SK-N-SH (cell line): ENCODE results near the gene CUL9. TPM values are rescaled to one million over a fixed set of nuclear protein-coding genes. Genes with fewer than 3 reads are reported as not detected.

Experiments used
- CTCF ChIA-PET: fragments of 300-600, 350-600 bp; formaldehyde crosslinking; extraction: SDS; loops from one replicate; lab custom pipeline; 2021; lab: Yijun Ruan, JAX
- POLR2A ChIA-PET: fragments of 350-600 bp; sonication (Branson Sonifier 250); formaldehyde crosslinking; extraction: SDS; loops from one replicate; lab custom pipeline; 2020; ENCODE audit warnings: antibody characterized with exemption, inconsistent platforms; lab: Yijun Ruan, JAX
- DNase-seq: peaks from one replicate; pipeline ENCODE4 v3.0.0; 2012
- H2AFZ ChIP-seq: fragments of 200-600 bp; sonication (generic); 2 replicates; pipeline ENCODE4 v1.8.1; 2016; ENCODE audit warnings: antibody characterized with exemption, mild to moderate bottlenecking, low read depth
- H3F3A ChIP-seq: fragments of 200-600 bp; sonication (generic); replicated peaks from 2 replicates; pipeline ENCODE3; 2016; ENCODE audit warnings: antibody characterized with exemption, mild to moderate bottlenecking; ENCODE audit not compliant: insufficient read depth
- H3K27ac ChIP-seq, 2 experiments: fragments of 200-500 bp in 1 of 2; fragments of 200-600 bp in 1 of 2; sonication (Bioruptor generic) in 1 of 2; sonication (generic), shearing (Covaris generic) in 1 of 2; 2 replicates each; pipeline versions ENCODE4 v1.5.1 to v1.6.1; 2014 to 2016; ENCODE audit warnings: low read depth in 2 of 2, inconsistent platforms in 1 of 2, low read length in 1 of 2, mild to moderate bottlenecking in 1 of 2, mixed read lengths in 1 of 2
- H3K27me3 ChIP-seq: fragments of 200-600 bp; sonication (generic), shearing (Covaris generic); 2 replicates; pipeline ENCODE4 v1.6.1; 2016; ENCODE audit warnings: mixed run types; ENCODE audit not compliant: insufficient read depth
- H3K36me3 ChIP-seq, 2 experiments: fragments of 200-500 bp in 1 of 2; fragments of 200-600 bp in 1 of 2; sonication (Bioruptor generic) in 1 of 2; sonication (generic) in 1 of 2; replicated peaks in 1 of 2; 2 replicates each; pipeline versions ENCODE3 to v1.5.1; 2014 to 2016; ENCODE audit warnings: low read length in 1 of 2, mild to moderate bottlenecking in 1 of 2; ENCODE audit not compliant: insufficient read depth in 2 of 2, control insufficient read depth in 1 of 2
- H3K4me1 ChIP-seq, 2 experiments: fragments of 200-500 bp in 1 of 2; fragments of 200-600 bp in 1 of 2; sonication (Bioruptor generic) in 1 of 2; sonication (generic), shearing (Covaris generic) in 1 of 2; 2 replicates each; pipeline versions ENCODE4 v1.5.1 to v1.6.1; 2014 to 2016; ENCODE audit warnings: low read depth in 1 of 2, low read length in 1 of 2, mixed run types in 1 of 2; ENCODE audit not compliant: insufficient read depth in 2 of 2, control insufficient read depth in 1 of 2
- H3K4me2 ChIP-seq: fragments of 200-600 bp; sonication (generic), shearing (Covaris generic); 2 replicates; pipeline ENCODE4 v1.6.1; 2017; ENCODE audit warnings: mixed run types
- H3K4me3 ChIP-seq, 2 experiments: fragments of 200-500 bp in 1 of 2; fragments of 200-600 bp in 1 of 2; sonication (Bioruptor generic) in 1 of 2; sonication (generic), shearing (Covaris generic) in 1 of 2; 2 replicates each; pipeline versions ENCODE4 v1.5.1 to v1.8.1; 2014 to 2016; ENCODE audit warnings: low read depth in 2 of 2, inconsistent platforms in 1 of 2, low read length in 1 of 2, mild to moderate bottlenecking in 1 of 2, mixed read lengths in 1 of 2, moderate library complexity in 1 of 2
- H3K79me2 ChIP-seq: fragments of 200-600 bp; sonication (generic); 2 replicates; pipeline ENCODE4 v1.8.1; 2017; ENCODE audit warnings: mild to moderate bottlenecking; ENCODE audit not compliant: insufficient read depth
- H3K9ac ChIP-seq: fragments of 200-600 bp; sonication (generic); 2 replicates; pipeline ENCODE4 v1.6.1; 2017; ENCODE audit warnings: mixed run types
- H3K9me2 ChIP-seq: fragments of 200-600 bp; sonication (generic); 2 replicates; pipeline ENCODE4 v1.6.1; 2017; ENCODE audit warnings: mixed run types
- H3K9me3 ChIP-seq: fragments of 200-600 bp; sonication (generic); 2 replicates; pipeline ENCODE4 v1.6.1; 2017; ENCODE audit warnings: mixed run types, mild to moderate bottlenecking, moderate library complexity
- H4K20me1 ChIP-seq: fragments of 200-600 bp; sonication (generic); 2 replicates; pipeline ENCODE4 v1.6.1; 2017; ENCODE audit warnings: mild to moderate bottlenecking, mixed run types; ENCODE audit not compliant: insufficient read depth
- CHD2 ChIP-seq: fragments of 150-350 bp; IDR thresholded peaks from 2 replicates; pipeline ENCODE4 v1.6.1; 2018; ENCODE audit warnings: low read length; ENCODE audit not compliant: partially characterized antibody
- CTCF ChIP-seq: fragments of 200-600 bp; sonication (generic); IDR thresholded peaks from 2 replicates; pipeline ENCODE4 v1.6.1; 2017; ENCODE audit warnings: antibody characterized with exemption, mild to moderate bottlenecking, moderate library complexity
- GATA2 ChIP-seq: sonication (generic); formaldehyde crosslinking; IDR thresholded peaks from 2 replicates; pipeline ENCODE4 v1.5.0; 2020; ENCODE audit warnings: mild to moderate bottlenecking, missing genetic modification reagents
- JUND ChIP-seq: IDR thresholded peaks from 2 replicates; pipeline ENCODE4 v1.4.0; 2012
- MXI1 ChIP-seq: IDR thresholded peaks from 2 replicates; pipeline ENCODE4 v1.6.1; 2012; ENCODE audit warnings: mild to moderate bottlenecking, low read depth, low read length, improper control_type of control experiment
- NFIC ChIP-seq: IDR thresholded peaks from 2 replicates; pipeline ENCODE4 v1.4.0; 2012; ENCODE audit warnings: borderline replicate concordance
- POLR2AphosphoS5 ChIP-seq: IDR thresholded peaks from 2 replicates; pipeline ENCODE4 v1.6.1; 2012; ENCODE audit warnings: low read depth, low read length
- RAD21 ChIP-seq: IDR thresholded peaks from 2 replicates; pipeline ENCODE4 v1.6.1; 2012; ENCODE audit warnings: mild to moderate bottlenecking, low read length
- RCOR1 ChIP-seq: fragments of 150-350 bp; IDR thresholded peaks from 2 replicates; pipeline ENCODE4 v1.6.1; 2017; ENCODE audit warnings: antibody characterized with exemption, low read length
- RFX5 ChIP-seq: IDR thresholded peaks from 2 replicates; pipeline ENCODE4 v1.6.1; 2012; ENCODE audit warnings: mild to moderate bottlenecking, improper control_type of control experiment, low read length
- SIN3A ChIP-seq: IDR thresholded peaks from 2 replicates; pipeline ENCODE4 v1.6.1; 2012; ENCODE audit warnings: low read depth, mild to moderate bottlenecking, low read length, moderate library complexity, borderline replicate concordance
- SMC3 ChIP-seq: IDR thresholded peaks from 2 replicates; pipeline ENCODE4 v1.6.1; 2012; ENCODE audit warnings: low read depth, low read length, improper control_type of control experiment
- TAF1 ChIP-seq: IDR thresholded peaks from 2 replicates; pipeline ENCODE4 v1.6.1; 2012; ENCODE audit warnings: low read depth, mild to moderate bottlenecking, low read length, moderate library complexity, borderline replicate concordance
- WGBS: methylation state at CpG from one replicate; pipeline ENCODE4 v1.1.6; 2017; ENCODE audit warnings: low lambda C conversion rate; 5-methylcytosine and 5-hydroxymethylcytosine counted together
- polyA plus RNA-seq, 3 experiments: library from polyadenylated mRNA; depleted of rRNA; stranded (reverse); fragments of >200 nt; gene quantifications; 2 replicates each; pipeline ENCODE4 v1.2.3, GENCODE V29; 2012
- TF ChIP-seq, protein P1 (sequence below): IDR thresholded peaks from 2 replicates; pipeline ENCODE4 v1.4.0; 2012; ENCODE audit warnings: low read depth, borderline replicate concordance

Gene CUL9
- polyA plus RNA-seq, 1 of the 3 experiments (the other 2 are of a cell fraction), result 37.7 TPM

- Histone ChIP-seq H2AFZ (no peak overlapping the region), H4K20me1 (no peaks in the 10 kb centered on the region), H3K36me3 (peaks cover 12 to 22% of the 10 kb centered on the region in 2 experiments), H3K4me3 (peak overlapping the region in 1 of 2 experiments; percentile 27; a peak in 1 of 4 replicates), H3K9me3 (no peaks in the 10 kb centered on the region), H3F3A (peaks cover 15% of the 10 kb centered on the region), H3K9ac (no peak overlapping the region), H3K27me3 (no peaks in the 10 kb centered on the region), H3K27ac (peak overlapping the region; percentile 39 to 77; a peak in 3 of 4 replicates), H3K4me2 (peak overlapping the region; percentile 62; the same call in 1 of the 2 replicates), H3K9me2 (no peaks in the 10 kb centered on the region), H3K79me2 (no peaks in the 10 kb centered on the region), H3K4me1 (peaks cover 8 to 11% of the 10 kb centered on the region in 2 experiments; a peak in 3 of 4 replicates)
- POLR2A ChIA-PET, result interaction anchor here (0.5 to 1.3 kb wide), 10 partner anchors 15 to 159 kb away, joined by 3 to 4 read pairs (median 3); partner anchors contain the start of genes CUL7 and PPP2R5D
- no peak for TF ChIP-seq JUND
- TF ChIP-seq RCOR1, result 0 out of 2 replicates have a peak, but pooled peaks have one; percentile 15
- TF ChIP-seq SMC3, result peak; percentile 98
- peak; percentile 48 for TF ChIP-seq CHD2
- peak; percentile 25; the same call in 1 of the 2 replicates for TF ChIP-seq NFIC
- TF ChIP-seq, protein P1, sequence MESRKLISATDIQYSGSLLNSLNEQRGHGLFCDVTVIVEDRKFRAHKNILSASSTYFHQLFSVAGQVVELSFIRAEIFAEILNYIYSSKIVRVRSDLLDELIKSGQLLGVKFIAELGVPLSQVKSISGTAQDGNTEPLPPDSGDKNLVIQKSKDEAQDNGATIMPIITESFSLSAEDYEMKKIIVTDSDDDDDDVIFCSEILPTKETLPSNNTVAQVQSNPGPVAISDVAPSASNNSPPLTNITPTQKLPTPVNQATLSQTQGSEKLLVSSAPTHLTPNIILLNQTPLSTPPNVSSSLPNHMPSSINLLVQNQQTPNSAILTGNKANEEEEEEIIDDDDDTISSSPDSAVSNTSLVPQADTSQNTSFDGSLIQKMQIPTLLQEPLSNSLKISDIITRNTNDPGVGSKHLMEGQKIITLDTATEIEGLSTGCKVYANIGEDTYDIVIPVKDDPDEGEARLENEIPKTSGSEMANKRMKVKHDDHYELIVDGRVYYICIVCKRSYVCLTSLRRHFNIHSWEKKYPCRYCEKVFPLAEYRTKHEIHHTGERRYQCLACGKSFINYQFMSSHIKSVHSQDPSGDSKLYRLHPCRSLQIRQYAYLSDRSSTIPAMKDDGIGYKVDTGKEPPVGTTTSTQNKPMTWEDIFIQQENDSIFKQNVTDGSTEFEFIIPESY, result no peak
- peak; percentile 67; the same call in 1 of the 2 replicates for TF ChIP-seq SIN3A
- peak; percentile 97 for TF ChIP-seq CTCF
- no peak for TF ChIP-seq GATA2 (CRISPR knock-in tag)
- TF ChIP-seq RFX5, result 0 out of 2 replicates have a peak, but pooled peaks have one; percentile 46
- TF ChIP-seq POLR2AphosphoS5, result no peak
- peak; percentile 99 for TF ChIP-seq RAD21
- TF ChIP-seq TAF1, result peak; percentile 31; the same call in 1 of the 2 replicates
- TF ChIP-seq MXI1, result peak; percentile 70
- 50% methylated on average over 8 of the region's 25 CpGs for WGBS
- CTCF ChIA-PET, result interaction anchor here (0.6 to 4.4 kb wide), 67 partner anchors 8 to 366 kb away, joined by 3 to 58 read pairs (median 5); partner anchors contain the start of genes CNPY3, CUL7, CUL9 and DNPH1
- DNase-seq, result peak; percentile 97
Observed at GRCh38 chr6:43143235-43144128, 38.5 kb upstream of the CUL9 start.
